H9 (cell line): ENCODE measurements around the gene GP1BA. TPM values are rescaled to one million over a fixed set of nuclear protein-coding genes. Genes with fewer than 3 reads are reported as not detected.

Source experiments
- DNase-seq: peaks from one replicate; pipeline ENCODE4 v3.0.0-alpha.2; 2017
- H2AFZ ChIP-seq: one replicate; pipeline ENCODE4 v1.6.1; 2013; ENCODE audit warnings: mild to moderate bottlenecking, low read length, control low read depth, moderate library complexity
- H2AK5ac ChIP-seq: 2 replicates; pipeline ENCODE4 v1.6.1; 2013; ENCODE audit warnings: low read length, control low read depth, mixed read lengths; ENCODE audit not compliant: insufficient read length
- H2BK120ac ChIP-seq: one replicate; pipeline ENCODE4 v1.6.1; 2013; ENCODE audit warnings: low read depth, mild to moderate bottlenecking, low read length, control low read depth, inconsistent platforms; ENCODE audit not compliant: poor library complexity, severe bottlenecking
- H2BK12ac ChIP-seq: 2 replicates; pipeline ENCODE4 v1.6.1; 2013; ENCODE audit warnings: low read length, control low read depth, mixed read lengths, low read depth; ENCODE audit not compliant: insufficient read length
- H2BK15ac ChIP-seq: 2 replicates; pipeline ENCODE4 v1.6.1; 2013; ENCODE audit warnings: low read depth, low read length, control low read depth
- H2BK20ac ChIP-seq: one replicate; pipeline ENCODE4 v1.6.1; 2013; ENCODE audit warnings: low read depth, mild to moderate bottlenecking, low read length, control low read depth, inconsistent platforms; ENCODE audit not compliant: poor library complexity, severe bottlenecking
- H2BK5ac ChIP-seq: 2 replicates; pipeline ENCODE4 v1.6.1; 2013; ENCODE audit warnings: low read length, control low read depth, mixed read lengths; ENCODE audit not compliant: insufficient read length
- H3K14ac ChIP-seq: 2 replicates; pipeline ENCODE4 v1.6.1; 2013; ENCODE audit warnings: low read length, control low read depth; ENCODE audit not compliant: insufficient read depth
- H3K18ac ChIP-seq: 2 replicates; pipeline ENCODE4 v1.6.1; 2013; ENCODE audit warnings: low read depth, mild to moderate bottlenecking, mixed read lengths, low read length, control low read depth; ENCODE audit not compliant: insufficient read length
- H3K23ac ChIP-seq: 2 replicates; pipeline ENCODE4 v1.6.1; 2013; ENCODE audit warnings: low read length, control low read depth, mixed read lengths, low read depth; ENCODE audit not compliant: insufficient read length
- H3K23me2 ChIP-seq: 2 replicates; pipeline ENCODE4 v1.6.1; 2013; ENCODE audit warnings: low read depth, mild to moderate bottlenecking, mixed read lengths, low read length, control low read depth; ENCODE audit not compliant: insufficient read length, poor library complexity, severe bottlenecking
- H3K27ac ChIP-seq: 2 replicates; pipeline ENCODE4 v1.5.1; 2013; ENCODE audit warnings: low read length, control low read depth, mixed read lengths, low read depth; ENCODE audit not compliant: insufficient read length
- H3K27me3 ChIP-seq: 2 replicates; pipeline ENCODE4 v1.6.1; 2013; ENCODE audit warnings: low read length, control low read depth, inconsistent platforms; ENCODE audit not compliant: insufficient read depth
- H3K4ac ChIP-seq: 2 replicates; pipeline ENCODE4 v1.6.1; 2013; ENCODE audit warnings: low read depth, mild to moderate bottlenecking, control low read depth, inconsistent platforms, low read length, moderate library complexity
- H3K4me1 ChIP-seq: 2 replicates; pipeline ENCODE4 v1.6.1; 2013; ENCODE audit warnings: low read length, control low read depth, inconsistent platforms; ENCODE audit not compliant: insufficient read depth
- H3K4me2 ChIP-seq: 2 replicates; pipeline ENCODE4 v1.6.1; 2013; ENCODE audit warnings: low read length, control low read depth, mixed read lengths; ENCODE audit not compliant: insufficient read length, insufficient read depth
- H3K56ac ChIP-seq: 2 replicates; pipeline ENCODE4 v1.6.1; 2013; ENCODE audit warnings: low read depth, mild to moderate bottlenecking, mixed read lengths, low read length, control low read depth; ENCODE audit not compliant: insufficient read length
- H3K79me1 ChIP-seq: 2 replicates; pipeline ENCODE4 v1.6.1; 2013; ENCODE audit warnings: low read depth, mild to moderate bottlenecking, moderate library complexity, low read length, control low read depth, inconsistent platforms; ENCODE audit not compliant: insufficient read depth, poor library complexity, severe bottlenecking
- H3K79me2 ChIP-seq: 2 replicates; pipeline ENCODE4 v1.6.1; 2013; ENCODE audit warnings: low read length, control low read depth, inconsistent platforms; ENCODE audit not compliant: insufficient read depth
- H3K9ac ChIP-seq: 2 replicates; pipeline ENCODE4 v1.6.1; 2013; ENCODE audit warnings: low read length, control low read depth, mixed read lengths; ENCODE audit not compliant: insufficient read length; ENCODE audit errors: extremely low read depth
- H3K9me3 ChIP-seq: one replicate; pipeline ENCODE4 v1.6.1; 2013; ENCODE audit warnings: low read depth, low read length, inconsistent platforms; ENCODE audit not compliant: control insufficient read depth
- H3T11ph ChIP-seq: one replicate; pipeline ENCODE4 v1.6.1; 2013; ENCODE audit warnings: mild to moderate bottlenecking, low read length, control low read depth, inconsistent platforms
- H4K20me1 ChIP-seq: one replicate; pipeline ENCODE4 v1.6.1; 2013; ENCODE audit not compliant: control insufficient read depth, insufficient read length, insufficient read depth
- H4K5ac ChIP-seq: 2 replicates; pipeline ENCODE4 v1.6.1; 2013; ENCODE audit warnings: low read depth, mild to moderate bottlenecking, mixed read lengths, low read length, control low read depth; ENCODE audit not compliant: insufficient read length
- H4K8ac ChIP-seq: replicated peaks from 2 replicates; pipeline ENCODE4 v1.6.1; 2013; ENCODE audit warnings: low read length, control low read depth, mixed read lengths, low read depth; ENCODE audit not compliant: insufficient read length
- H4K91ac ChIP-seq: 2 replicates; pipeline ENCODE4 v1.6.1; 2013; ENCODE audit warnings: low read depth, mild to moderate bottlenecking, moderate library complexity, mixed read lengths, low read length, control low read depth; ENCODE audit not compliant: insufficient read length
- H3K27ac Mint-ChIP-seq, 3 experiments: 2 replicates in 2 of 3; 3 replicates in 1 of 3; pipeline ENCODE4 v1.8.0; 2020 to 2021; ENCODE audit warnings: mixed read lengths in 3 of 3, mild to moderate bottlenecking in 1 of 3, moderate library complexity in 1 of 3
- H3K27me3 Mint-ChIP-seq: 2 replicates; pipeline ENCODE4 v1.8.0; 2021; ENCODE audit warnings: low read depth, mild to moderate bottlenecking, moderate library complexity, mixed read lengths
- H3K36me3 Mint-ChIP-seq, 3 experiments: 2 replicates in 2 of 3; 3 replicates in 1 of 3; pipeline ENCODE4 v1.8.0; 2020 to 2021; ENCODE audit warnings: low read depth in 3 of 3, mixed read lengths in 3 of 3; ENCODE audit not compliant: insufficient read depth in 1 of 3
- H3K4me1 Mint-ChIP-seq, 2 experiments: 2 replicates each; pipeline ENCODE4 v1.8.0; 2020; ENCODE audit warnings: mixed read lengths in 2 of 2
- H3K4me3 Mint-ChIP-seq, 2 experiments: 2 replicates in 1 of 2; 3 replicates in 1 of 2; pipeline ENCODE4 v1.8.0; 2020 to 2021; ENCODE audit warnings: mild to moderate bottlenecking in 2 of 2, mixed read lengths in 2 of 2, moderate library complexity in 1 of 2
- H3K9me3 Mint-ChIP-seq, 2 experiments: 2 replicates in 1 of 2; 3 replicates in 1 of 2; pipeline ENCODE4 v1.8.0; 2020; ENCODE audit warnings: mild to moderate bottlenecking in 2 of 2, mixed read lengths in 2 of 2, moderate library complexity in 1 of 2
- WGBS: extraction: QIAGEN DNeasy Blood & Tissue Kit; methylation state at CpG from one replicate; pipeline ENCODE4 v1.1.7; 2013; ENCODE audit warnings: missing lambda C conversion rate, low lambda C conversion rate, mixed read lengths; ENCODE audit not compliant: insufficient read length; ENCODE audit errors: extremely low coverage; 5-methylcytosine and 5-hydroxymethylcytosine counted together
- total RNA-seq: library from RNA; stranded (reverse); gene quantifications from 2 replicates; pipeline ENCODE4 v1.2.1, GENCODE V29; 2021
- TF ChIP-seq, protein P1 (sequence below): fragments of 200-600 bp; sonication (generic); conservative IDR thresholded peaks from 3 replicates; pipeline ENCODE4 v1.8.0; 2021; ENCODE audit warnings: antibody characterized with exemption, mild to moderate bottlenecking

GP1BA gene
- total RNA-seq, 1 experiment from 2014 or later, result not detected

DNA sequence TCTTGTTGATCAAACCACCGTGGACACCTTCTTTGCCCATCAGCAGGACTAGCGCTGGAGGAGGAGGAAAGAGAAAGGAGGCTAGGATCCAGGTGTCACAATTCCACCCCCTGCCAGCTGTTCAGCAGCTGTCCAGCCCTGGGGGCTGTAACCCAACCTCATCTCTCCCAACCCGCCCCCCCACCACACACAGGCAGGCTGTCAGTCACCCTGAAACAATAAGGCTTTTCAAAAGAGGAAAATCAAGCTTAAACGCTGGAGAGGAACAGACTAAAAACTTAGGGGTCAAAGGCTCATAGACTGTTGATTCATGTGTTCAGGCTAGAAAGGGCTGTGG is 13.8 kb downstream of the GP1BA start:
- Histone ChIP-seq H3K27ac (peak overlapping the region; percentile 17), H2BK5ac (no peak overlapping the region), H2AFZ (no peak overlapping the region), H4K8ac (no peak overlapping the region), H3K27me3 (no peaks in the 10 kb centered on the region), H3K4ac (no peak overlapping the region), H4K5ac (no peak overlapping the region), H4K20me1 (no peaks in the 10 kb centered on the region), H3K56ac (no peak overlapping the region), H2BK15ac (no peak overlapping the region), H4K91ac (no peak overlapping the region), H3K4me2 (peak overlapping the region; percentile 72), H2BK20ac (no peak overlapping the region), H3T11ph (no peak overlapping the region), H2BK120ac (no peak overlapping the region), H3K23me2 (peaks cover 23% of the 10 kb centered on the region), H3K79me2 (peaks cover 15% of the 10 kb centered on the region; the same call in 1 of the 2 replicates), H2AK5ac (no peak overlapping the region), H3K79me1 (peaks cover 4% of the 10 kb centered on the region), H3K4me1 (no peaks in the 10 kb centered on the region), H3K9me3 (no peaks in the 10 kb centered on the region), H3K9ac (peak overlapping the region; percentile 53), H3K14ac (no peak overlapping the region), H3K18ac (no peak overlapping the region), H2BK12ac (no peak overlapping the region), H3K23ac (no peak overlapping the region)
- Mint-ChIP-seq H3K4me1 (peaks cover 35 to 38% of the 10 kb centered on the region in 2 experiments), H3K36me3 (peaks cover 32 to 66% (median 53%) of the 10 kb centered on the region in 3 experiments), H3K4me3 (peak overlapping the region; percentile 95 to 100), H3K9me3 (peaks cover 0 to 2% of the 10 kb centered on the region in 2 experiments; a peak in 2 of 5 replicates), H3K27me3 (peaks cover 6% of the 10 kb centered on the region), H3K27ac (peak overlapping the region; percentile 91 to 93 (median 92); a peak in 4 of 7 replicates)
- no CpG with 5 or more reads among the region's 4 CpGs for WGBS
- DNase-seq, result no peak
- TF ChIP-seq, protein P1, sequence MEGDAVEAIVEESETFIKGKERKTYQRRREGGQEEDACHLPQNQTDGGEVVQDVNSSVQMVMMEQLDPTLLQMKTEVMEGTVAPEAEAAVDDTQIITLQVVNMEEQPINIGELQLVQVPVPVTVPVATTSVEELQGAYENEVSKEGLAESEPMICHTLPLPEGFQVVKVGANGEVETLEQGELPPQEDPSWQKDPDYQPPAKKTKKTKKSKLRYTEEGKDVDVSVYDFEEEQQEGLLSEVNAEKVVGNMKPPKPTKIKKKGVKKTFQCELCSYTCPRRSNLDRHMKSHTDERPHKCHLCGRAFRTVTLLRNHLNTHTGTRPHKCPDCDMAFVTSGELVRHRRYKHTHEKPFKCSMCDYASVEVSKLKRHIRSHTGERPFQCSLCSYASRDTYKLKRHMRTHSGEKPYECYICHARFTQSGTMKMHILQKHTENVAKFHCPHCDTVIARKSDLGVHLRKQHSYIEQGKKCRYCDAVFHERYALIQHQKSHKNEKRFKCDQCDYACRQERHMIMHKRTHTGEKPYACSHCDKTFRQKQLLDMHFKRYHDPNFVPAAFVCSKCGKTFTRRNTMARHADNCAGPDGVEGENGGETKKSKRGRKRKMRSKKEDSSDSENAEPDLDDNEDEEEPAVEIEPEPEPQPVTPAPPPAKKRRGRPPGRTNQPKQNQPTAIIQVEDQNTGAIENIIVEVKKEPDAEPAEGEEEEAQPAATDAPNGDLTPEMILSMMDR, result no peak
